Amniotic stem cell (primary cell): ENCODE measurements around the gene MACC1.

ENCODE experiments used
- DNase-seq: peaks from one replicate; lab custom pipeline; 2025; lab: John Stamatoyannopoulos, UW

The MACC1 gene

GRCh38 chr7:20173828-20174227, 43.4 kb downstream of the MACC1 start:
- DNase-seq = no peak

GRCh38 chr7:20172736-20173334, 44.3 kb downstream of the MACC1 start:
- no peak for DNase-seq

- DNase-seq = no peak
Measured at GRCh38 chr7:20170633-20171032, 46.6 kb downstream of the MACC1 start.

- DNase-seq = no peak
Measured at GRCh38 chr7:20165146-20165510, 52.1 kb downstream of the MACC1 start.

GRCh38 chr7:20164425-20165145, 52.6 kb downstream of the MACC1 start:
- DNase-seq = no peak

- no peak for DNase-seq
Measured at GRCh38 chr7:20162665-20163064, 54.5 kb downstream of the MACC1 start.

GRCh38 chr7:20159226-20159747, 57.9 kb downstream of the MACC1 start:
- no peak for DNase-seq

- DNase-seq = no peak
Measured at GRCh38 chr7:20158684-20159083, 58.5 kb downstream of the MACC1 start.

GRCh38 chr7:20157456-20157855, 59.7 kb downstream of the MACC1 start:
- no peak for DNase-seq

- no peak for DNase-seq
Measured at GRCh38 chr7:20153999-20154398, 63.2 kb downstream of the MACC1 start.

- DNase-seq = no peak
Measured at GRCh38 chr7:20153567-20153966, 63.6 kb downstream of the MACC1 start.

- no peak for DNase-seq
Measured at GRCh38 chr7:20152511-20152910, 64.7 kb downstream of the MACC1 start.

GRCh38 chr7:20151708-20152456, 65.3 kb downstream of the MACC1 start:
- no peak for DNase-seq

GRCh38 chr7:20146451-20146850, 70.7 kb downstream of the MACC1 start:
- no peak for DNase-seq

- DNase-seq = no peak
Measured at GRCh38 chr7:20144801-20145200, 72.4 kb downstream of the MACC1 start.

- no peak for DNase-seq
Measured at GRCh38 chr7:20141666-20142065, 75.5 kb downstream of the MACC1 start.

GRCh38 chr7:20141002-20141345, 76.2 kb downstream of the MACC1 start:
- no peak for DNase-seq

- no peak for DNase-seq
Measured at GRCh38 chr7:20140291-20141001, 76.7 kb downstream of the MACC1 start.

- DNase-seq = no peak
Measured at GRCh38 chr7:20136647-20137046, 80.5 kb downstream of the MACC1 start.

GRCh38 chr7:20133803-20134202, 83.4 kb downstream of the MACC1 start:
- no peak for DNase-seq

GRCh38 chr7:20132585-20132984, 84.6 kb downstream of the MACC1 start:
- no peak for DNase-seq

GRCh38 chr7:20131776-20132175, 85.4 kb downstream of the MACC1 start:
- no peak for DNase-seq

- no peak for DNase-seq
Measured at GRCh38 chr7:20129920-20130319, 87.3 kb downstream of the MACC1 start.
